LNCAP (cell line): ENCODE measurements around the gene COX6A1.

Source experiments
- CTCF ChIP-seq: fragments of 450-650 bp; IDR thresholded peaks from 2 replicates; pipeline ENCODE4 v1.5.1; 2017; ENCODE audit warnings: mild to moderate bottlenecking

The COX6A1 gene

GRCh38 chr12:120453060-120453750 lies 15.3 kb downstream of the COX6A1 start:
- no peak for TF ChIP-seq CTCF

DNA sequence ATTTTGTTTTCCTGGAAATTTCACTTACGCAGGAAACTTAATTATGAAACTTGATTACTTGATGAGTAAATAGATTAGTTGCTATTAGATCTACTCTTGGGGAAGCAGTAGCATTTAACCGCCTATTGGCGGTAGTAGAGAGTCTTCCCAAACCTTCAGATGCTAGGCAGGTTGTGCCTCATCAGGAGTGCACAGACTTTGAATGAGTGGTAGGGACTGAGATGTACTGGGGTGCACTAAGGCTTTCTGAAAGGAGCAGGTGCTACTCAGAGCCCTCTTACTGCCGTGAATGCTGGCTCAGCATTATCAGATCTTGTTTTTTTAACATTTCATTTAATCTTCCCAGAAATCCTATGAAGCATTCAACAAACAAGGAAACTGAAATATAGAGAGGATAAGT lies 16.1 kb downstream of the COX6A1 start:
- peak; percentile 73 for TF ChIP-seq CTCF

GRCh38 chr12:120455302-120455701 lies 17.4 kb downstream of the COX6A1 start:
- no peak for TF ChIP-seq CTCF

DNA sequence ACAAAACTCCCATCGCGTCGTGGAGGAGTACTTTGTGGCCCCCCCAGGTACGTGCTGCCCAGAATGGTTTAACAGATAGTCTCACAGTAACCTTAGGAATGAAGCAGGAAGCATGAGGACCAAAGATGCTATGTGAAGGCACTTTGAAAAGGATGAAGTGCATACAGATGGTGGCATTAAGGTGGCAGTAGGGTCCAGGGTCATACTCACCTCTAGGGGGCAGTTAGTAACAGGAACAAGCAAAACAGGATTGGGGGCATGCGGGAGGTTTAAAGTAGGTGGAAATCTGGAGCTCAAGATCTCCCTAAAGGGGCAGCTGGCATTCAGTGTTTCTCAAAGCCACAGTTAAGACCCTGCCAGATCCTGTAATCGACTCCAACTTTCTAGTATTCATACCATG lies 19.2 kb downstream of the COX6A1 start:
- TF ChIP-seq CTCF = peak; percentile 38

- no peak for TF ChIP-seq CTCF
Measured at GRCh38 chr12:120460157-120460556, 22.2 kb downstream of the COX6A1 start.

- no peak for TF ChIP-seq CTCF
Measured at GRCh38 chr12:120462099-120462640, 24.3 kb downstream of the COX6A1 start.

- no peak for TF ChIP-seq CTCF
Measured at GRCh38 chr12:120463712-120464111, 25.8 kb downstream of the COX6A1 start.
